GM12864 (cell line): Measurements from ENCODE around the gene AQP12A.

Experiments
- DNase-seq: peaks from one replicate; pipeline ENCODE4 v3.0.0-alpha.2; 2011; ENCODE audit warnings: low read depth
- H3K4me3 ChIP-seq: 2 replicates; pipeline ENCODE4 v1.5.1; 2011; ENCODE audit warnings: mild to moderate bottlenecking, low read depth, low read length, control low read depth
- TF ChIP-seq, protein P1 (sequence below): IDR thresholded peaks from 2 replicates; pipeline ENCODE4 v1.5.1; 2011; ENCODE audit warnings: low read depth, mild to moderate bottlenecking, moderate library complexity, low read length, control low read depth, inconsistent platforms; ENCODE audit errors: missing control alignments

AQP12A gene

DNA sequence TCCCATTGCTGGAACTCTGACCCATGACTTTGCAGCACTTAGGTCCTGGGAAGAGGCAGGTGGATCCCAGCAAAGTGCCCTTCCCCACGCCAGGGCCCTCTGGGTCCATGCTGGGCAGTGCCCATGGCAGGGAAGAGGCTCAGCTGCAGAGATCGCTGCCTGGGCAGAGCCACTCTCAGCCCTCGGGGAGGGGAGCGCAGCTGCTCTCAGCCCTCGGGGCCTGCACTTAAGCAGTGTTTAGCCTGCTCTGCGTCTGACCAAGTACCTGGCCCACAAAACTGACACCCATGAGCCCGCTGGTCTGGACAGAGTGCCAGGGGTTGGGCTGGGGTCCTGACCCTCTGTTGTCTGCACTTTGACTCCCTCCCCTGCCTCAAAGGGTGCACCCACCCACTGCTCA is 46.3 kb downstream of the AQP12A start:
- TF ChIP-seq, protein P1, sequence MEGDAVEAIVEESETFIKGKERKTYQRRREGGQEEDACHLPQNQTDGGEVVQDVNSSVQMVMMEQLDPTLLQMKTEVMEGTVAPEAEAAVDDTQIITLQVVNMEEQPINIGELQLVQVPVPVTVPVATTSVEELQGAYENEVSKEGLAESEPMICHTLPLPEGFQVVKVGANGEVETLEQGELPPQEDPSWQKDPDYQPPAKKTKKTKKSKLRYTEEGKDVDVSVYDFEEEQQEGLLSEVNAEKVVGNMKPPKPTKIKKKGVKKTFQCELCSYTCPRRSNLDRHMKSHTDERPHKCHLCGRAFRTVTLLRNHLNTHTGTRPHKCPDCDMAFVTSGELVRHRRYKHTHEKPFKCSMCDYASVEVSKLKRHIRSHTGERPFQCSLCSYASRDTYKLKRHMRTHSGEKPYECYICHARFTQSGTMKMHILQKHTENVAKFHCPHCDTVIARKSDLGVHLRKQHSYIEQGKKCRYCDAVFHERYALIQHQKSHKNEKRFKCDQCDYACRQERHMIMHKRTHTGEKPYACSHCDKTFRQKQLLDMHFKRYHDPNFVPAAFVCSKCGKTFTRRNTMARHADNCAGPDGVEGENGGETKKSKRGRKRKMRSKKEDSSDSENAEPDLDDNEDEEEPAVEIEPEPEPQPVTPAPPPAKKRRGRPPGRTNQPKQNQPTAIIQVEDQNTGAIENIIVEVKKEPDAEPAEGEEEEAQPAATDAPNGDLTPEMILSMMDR, result no peak
- no peak for DNase-seq
- H3K4me3 ChIP-seq, result no peak overlapping the region

DNA sequence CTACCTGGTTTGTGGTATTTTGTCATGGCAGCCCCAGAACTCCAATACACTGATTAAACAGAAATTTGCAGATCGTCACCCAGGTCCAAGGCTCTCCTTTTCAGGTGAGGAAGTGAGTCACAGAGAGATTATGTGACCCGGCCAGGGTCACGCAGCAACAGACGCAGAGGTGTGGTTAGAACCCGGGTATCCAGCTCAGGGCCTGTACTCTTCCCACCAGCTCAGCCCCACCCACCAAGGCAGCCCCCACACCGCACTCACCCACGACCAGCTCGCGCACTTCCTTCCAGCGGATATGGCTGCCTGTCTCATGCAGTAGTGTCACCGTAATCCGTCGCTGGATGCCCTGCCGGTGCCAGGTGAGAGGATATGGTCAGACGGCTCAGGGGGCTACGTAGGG is 48.1 kb downstream of the AQP12A start:
- H3K4me3 ChIP-seq, result no peak overlapping the region
- no peak for DNase-seq
- TF ChIP-seq, protein P1, result no peak

DNA sequence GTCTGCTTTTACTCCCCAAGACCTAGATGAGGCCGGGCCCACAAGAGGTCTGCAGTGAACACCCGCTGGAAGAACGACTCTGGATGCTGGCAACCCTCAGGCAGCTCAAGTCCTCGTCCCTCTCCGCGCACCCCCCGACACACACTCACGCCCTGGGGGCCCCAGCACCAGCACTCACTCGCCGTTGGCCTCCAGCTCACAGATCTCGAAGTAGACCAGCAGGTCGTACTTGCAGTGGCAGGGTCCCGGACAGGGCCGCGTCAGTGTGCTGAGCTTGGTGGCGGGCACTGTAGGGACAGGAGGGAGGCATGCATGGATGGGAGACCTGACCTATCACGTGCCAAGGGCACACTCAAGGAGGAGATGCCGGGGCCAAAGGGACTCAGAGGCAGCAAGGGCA is 49.4 kb downstream of the AQP12A start:
- DNase-seq, result no peak
- H3K4me3 ChIP-seq, result no peak overlapping the region
- TF ChIP-seq, protein P1, result no peak

DNA sequence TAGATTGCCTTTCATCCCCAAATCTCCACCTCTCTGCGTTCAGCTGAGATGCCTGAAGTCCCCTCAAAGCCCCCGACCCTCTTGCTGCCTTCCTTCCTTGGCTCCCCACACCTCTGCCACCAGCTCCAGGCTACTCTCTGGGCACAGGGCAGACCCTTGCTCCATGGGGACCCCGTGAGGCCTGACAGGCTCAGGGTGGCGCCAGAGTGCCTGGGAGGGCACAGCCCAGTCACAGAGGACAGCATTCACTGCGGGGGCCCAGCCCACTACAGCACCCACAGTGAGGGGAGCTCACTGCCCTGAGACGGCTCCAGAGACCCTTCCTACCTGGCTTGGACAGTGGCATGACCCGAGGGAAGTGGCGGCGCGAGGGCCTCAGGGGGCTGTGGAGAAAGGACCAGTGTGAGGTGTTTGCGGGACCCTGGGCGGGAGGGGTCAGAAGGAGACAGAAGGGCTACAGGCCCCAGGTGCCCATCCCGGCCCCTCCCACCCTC is 51.0 kb downstream of the AQP12A start:
- TF ChIP-seq, protein P1, result no peak
- H3K4me3 ChIP-seq, result no peak overlapping the region
- DNase-seq, result no peak

DNA sequence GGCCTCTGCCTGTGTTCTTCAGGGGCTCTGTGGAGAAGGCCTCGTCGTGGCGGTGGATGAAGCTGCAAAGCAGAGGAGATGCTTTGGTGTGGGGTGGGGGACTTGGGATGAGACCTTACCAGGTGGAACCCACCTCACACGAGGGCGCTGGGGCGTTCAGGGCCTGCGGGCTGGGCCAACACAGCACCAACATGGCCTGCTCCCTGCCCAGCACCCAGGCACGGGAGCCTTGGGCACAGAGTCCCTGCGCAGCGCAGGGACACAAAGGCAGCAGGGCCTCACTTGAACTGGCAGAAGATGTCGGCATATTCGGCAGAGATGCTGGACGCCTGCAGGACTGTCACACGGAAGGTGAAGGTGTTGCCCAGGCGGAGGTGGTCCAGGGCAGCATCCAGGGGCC is 53.8 kb downstream of the AQP12A start:
- TF ChIP-seq, protein P1, result no peak

DNA sequence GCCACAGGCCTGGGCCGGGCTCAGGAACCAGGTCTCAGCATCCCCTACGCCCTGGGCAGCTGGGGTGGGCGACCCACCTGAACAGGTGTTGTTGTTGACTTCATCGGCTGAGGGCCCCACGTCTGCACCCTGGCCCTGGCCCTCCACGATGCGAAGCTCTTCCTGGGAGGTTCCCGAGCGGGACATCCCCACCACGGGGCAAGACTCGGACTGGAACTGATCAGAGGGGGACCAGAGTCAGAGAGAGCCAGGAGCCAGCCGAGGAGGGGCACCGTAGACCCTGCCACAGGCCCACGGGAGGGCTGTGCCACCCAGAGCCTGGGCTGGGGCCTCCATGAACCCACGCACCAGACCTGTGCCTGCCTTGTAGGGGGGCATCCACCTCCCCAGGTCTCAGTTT is 54.3 kb downstream of the AQP12A start:
- DNase-seq, result no peak
- TF ChIP-seq, protein P1, result no peak

More for the DNA sequence above, 53.8 kb downstream of the AQP12A start:
- no peak overlapping the region for H3K4me3 ChIP-seq
- no peak for DNase-seq

DNA sequence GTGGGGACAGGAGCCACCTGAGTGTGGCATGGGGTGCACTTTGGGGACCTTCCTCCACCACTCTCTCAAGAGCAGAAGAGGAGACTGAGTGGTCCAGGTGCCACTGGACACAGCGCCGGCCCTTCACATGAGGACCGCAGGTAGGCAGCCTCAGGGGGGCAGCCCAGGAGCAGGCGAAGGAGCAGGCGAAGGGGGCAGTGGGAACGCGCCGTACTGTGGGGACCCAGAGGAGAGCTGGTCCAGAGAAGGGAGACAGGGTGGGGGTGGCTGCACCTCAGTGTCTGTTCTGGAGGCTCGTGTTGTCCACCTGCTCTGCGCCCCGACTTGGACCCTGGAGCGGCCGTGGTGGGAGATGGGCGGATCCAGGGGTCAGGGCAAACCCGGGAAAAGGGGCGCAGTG is 55.0 kb downstream of the AQP12A start:
- no peak overlapping the region for H3K4me3 ChIP-seq
- DNase-seq, result no peak
- TF ChIP-seq, protein P1, result no peak

More for the DNA sequence above, 54.3 kb downstream of the AQP12A start:
- H3K4me3 ChIP-seq, result no peak overlapping the region
